HepG2 (cell line): ENCODE data around the gene CNDP1. TPM values are rescaled to one million over a fixed set of nuclear protein-coding genes. Genes with fewer than 3 reads are reported as not detected.

Experiments
- AGO1 ChIP-seq: fragments of 200-400 bp; formaldehyde crosslinking; IDR thresholded peaks from 2 replicates; pipeline ENCODE4 v1.6.1; 2017; ENCODE audit warnings: mild to moderate bottlenecking, low read depth, low read length, moderate library complexity; ENCODE audit not compliant: poor library complexity, severe bottlenecking
- ELF1 ChIP-seq: sonication (generic); formaldehyde crosslinking; IDR thresholded peaks from 2 replicates; pipeline ENCODE4 v1.4.0; 2020; ENCODE audit warnings: missing genetic modification reagents
- GFI1 ChIP-seq: sonication (generic); formaldehyde crosslinking; IDR thresholded peaks from 2 replicates; pipeline ENCODE4 v1.5.0; 2020; ENCODE audit warnings: missing genetic modification reagents, mild to moderate bottlenecking, borderline replicate concordance
- HMG20A ChIP-seq: IDR thresholded peaks from 2 replicates; pipeline ENCODE4 v1.6.1; 2016; ENCODE audit warnings: borderline replicate concordance
- IRX3 ChIP-seq: sonication (generic); formaldehyde crosslinking; IDR thresholded peaks from 2 replicates; pipeline ENCODE4 v1.8.1; 2023; ENCODE audit warnings: mild to moderate bottlenecking, low read depth, missing genetic modification reagents, borderline replicate concordance
- KDM1A ChIP-seq: IDR thresholded peaks from 2 replicates; pipeline ENCODE4 v1.6.1; 2016; ENCODE audit warnings: missing compliant biosample characterization
- MBD4 ChIP-seq: IDR thresholded peaks from 2 replicates; pipeline ENCODE4 v1.6.1; 2012; ENCODE audit warnings: low read length, inconsistent platforms, borderline replicate concordance
- NKX3-1 ChIP-seq: sonication (generic); formaldehyde crosslinking; IDR thresholded peaks from 2 replicates; pipeline ENCODE4 v1.5.0; 2020; ENCODE audit warnings: missing genetic modification reagents
- TMF1 ChIP-seq: sonication (generic); formaldehyde crosslinking; IDR thresholded peaks from 2 replicates; pipeline ENCODE4 v1.8.1; 2022; ENCODE audit warnings: low read depth, missing genetic modification reagents
- ZBTB1 ChIP-seq: sonication (generic); formaldehyde crosslinking; IDR thresholded peaks from 2 replicates; pipeline ENCODE4 v1.4.0; 2020; ENCODE audit warnings: missing genetic modification reagents, borderline replicate concordance
- ZC3H13 ChIP-seq: sonication (generic); formaldehyde crosslinking; IDR thresholded peaks from 2 replicates; pipeline ENCODE4 v1.8.1; 2023; ENCODE audit warnings: mild to moderate bottlenecking, missing genetic modification reagents, moderate library complexity
- ZC3H4 ChIP-seq: sonication (generic); formaldehyde crosslinking; IDR thresholded peaks from 2 replicates; pipeline ENCODE4 v1.4.0; 2020; ENCODE audit warnings: missing genetic modification reagents, borderline replicate concordance
- ZNF564 ChIP-seq: sonication (generic); formaldehyde crosslinking; IDR thresholded peaks from 2 replicates; pipeline ENCODE4 v1.8.1; 2023; ENCODE audit warnings: mild to moderate bottlenecking, missing genetic modification reagents
- ZNF891 ChIP-seq: sonication (generic); formaldehyde crosslinking; IDR thresholded peaks from 2 replicates; pipeline ENCODE4 v1.5.0; 2020; ENCODE audit warnings: mild to moderate bottlenecking, missing genetic modification reagents
- polyA plus RNA-seq, 8 experiments: library from polyadenylated mRNA; depleted of rRNA in 3 of 8; stranded (reverse) in 7 of 8; unstranded in 1 of 8; fragments of >200 nt; fragmentation: Illumina TruSeq in 4 of 8; extraction: Trizol in 4 of 8; gene quantifications; 2 replicates each; pipeline versions ENCODE4 v1.2.1 to v1.2.3, GENCODE V29; 2011 to 2016; ENCODE audit warnings: low read depth in 4 of 8, missing spikeins in 1 of 8, mixed read lengths in 1 of 8; ENCODE audit not compliant: insufficient read depth in 1 of 8
- total RNA-seq, 5 experiments: library from RNA; depleted of rRNA; stranded (reverse); fragments of >200 nt; fragmentation: Illumina TruSeq; extraction: Trizol; gene quantifications; 2 replicates each; pipeline ENCODE4 v1.2.3, GENCODE V29; 2016; ENCODE audit warnings: low read depth in 1 of 5
- TF ChIP-seq, protein P1 (sequence below): sonication (generic); formaldehyde crosslinking; IDR thresholded peaks from 2 replicates; pipeline ENCODE4 v1.4.0; 2020; ENCODE audit warnings: missing genetic modification reagents, borderline replicate concordance
- TF ChIP-seq, protein P2 (sequence below): sonication (generic); formaldehyde crosslinking; IDR thresholded peaks from 2 replicates; pipeline ENCODE4 v1.4.0; 2020; ENCODE audit warnings: missing genetic modification reagents
- TF ChIP-seq, protein P3 (sequence below): IDR thresholded peaks from 2 replicates; pipeline ENCODE4 v1.4.0; 2020; ENCODE audit warnings: mild to moderate bottlenecking, missing genetic modification reagents

CNDP1 gene
- total and polyA plus RNA-seq, 2 of the 13 experiments (the other 11 are each of a cell fraction or from before 2014, with no cell fraction given) = 0.01 TPM; not detected in 1

DNA sequence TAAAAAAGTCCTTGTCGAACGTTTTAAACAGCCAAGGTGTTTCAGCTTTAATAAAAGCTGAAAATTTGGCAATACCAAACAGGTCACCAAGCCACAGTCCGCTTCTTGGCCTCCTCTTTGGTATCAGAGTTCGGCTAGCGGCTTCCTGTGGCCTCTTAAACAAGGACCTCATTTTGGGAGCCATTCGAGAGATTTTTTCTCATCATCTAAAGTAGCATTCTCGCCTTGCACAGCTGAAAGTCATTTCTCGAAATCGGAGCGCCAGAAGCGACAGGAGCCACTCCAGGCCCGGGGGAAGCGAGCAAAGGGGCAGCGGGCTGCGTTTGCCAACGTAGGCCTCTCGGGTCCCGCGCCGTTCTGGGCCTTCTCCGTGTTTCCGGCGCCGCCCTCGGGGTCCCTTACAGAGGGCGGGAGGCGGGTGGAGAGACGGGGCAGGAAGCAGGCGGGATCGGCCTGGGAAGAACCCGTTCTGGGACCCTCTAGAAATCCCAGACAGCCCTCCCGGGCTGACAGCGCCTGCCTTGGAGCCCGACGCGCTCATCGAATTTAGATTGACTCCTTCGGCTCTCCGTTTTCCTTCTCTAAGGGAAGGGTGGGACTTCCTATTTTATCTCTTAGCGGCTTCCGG is 62.8 kb downstream of the CNDP1 start (continued):
- peak; percentile 37; the same call in 1 of the 2 replicates for TF ChIP-seq NKX3-1 (CRISPR knock-in tag)
- TF ChIP-seq AGO1 = peak; percentile 44
- TF ChIP-seq ELF1 = peak; percentile 61; the same call in 1 of the 2 replicates
- no peak for TF ChIP-seq TMF1
- TF ChIP-seq GFI1 (CRISPR knock-in tag) = peak; percentile 44; the same call in 1 of the 2 replicates
- TF ChIP-seq IRX3 (CRISPR knock-in tag) = peak; percentile 86; the same call in 1 of the 2 replicates
- no peak for TF ChIP-seq HMG20A (CRISPR knock-in tag)
- no peak for TF ChIP-seq ZC3H13 (CRISPR knock-in tag)
- TF ChIP-seq, protein P1, sequence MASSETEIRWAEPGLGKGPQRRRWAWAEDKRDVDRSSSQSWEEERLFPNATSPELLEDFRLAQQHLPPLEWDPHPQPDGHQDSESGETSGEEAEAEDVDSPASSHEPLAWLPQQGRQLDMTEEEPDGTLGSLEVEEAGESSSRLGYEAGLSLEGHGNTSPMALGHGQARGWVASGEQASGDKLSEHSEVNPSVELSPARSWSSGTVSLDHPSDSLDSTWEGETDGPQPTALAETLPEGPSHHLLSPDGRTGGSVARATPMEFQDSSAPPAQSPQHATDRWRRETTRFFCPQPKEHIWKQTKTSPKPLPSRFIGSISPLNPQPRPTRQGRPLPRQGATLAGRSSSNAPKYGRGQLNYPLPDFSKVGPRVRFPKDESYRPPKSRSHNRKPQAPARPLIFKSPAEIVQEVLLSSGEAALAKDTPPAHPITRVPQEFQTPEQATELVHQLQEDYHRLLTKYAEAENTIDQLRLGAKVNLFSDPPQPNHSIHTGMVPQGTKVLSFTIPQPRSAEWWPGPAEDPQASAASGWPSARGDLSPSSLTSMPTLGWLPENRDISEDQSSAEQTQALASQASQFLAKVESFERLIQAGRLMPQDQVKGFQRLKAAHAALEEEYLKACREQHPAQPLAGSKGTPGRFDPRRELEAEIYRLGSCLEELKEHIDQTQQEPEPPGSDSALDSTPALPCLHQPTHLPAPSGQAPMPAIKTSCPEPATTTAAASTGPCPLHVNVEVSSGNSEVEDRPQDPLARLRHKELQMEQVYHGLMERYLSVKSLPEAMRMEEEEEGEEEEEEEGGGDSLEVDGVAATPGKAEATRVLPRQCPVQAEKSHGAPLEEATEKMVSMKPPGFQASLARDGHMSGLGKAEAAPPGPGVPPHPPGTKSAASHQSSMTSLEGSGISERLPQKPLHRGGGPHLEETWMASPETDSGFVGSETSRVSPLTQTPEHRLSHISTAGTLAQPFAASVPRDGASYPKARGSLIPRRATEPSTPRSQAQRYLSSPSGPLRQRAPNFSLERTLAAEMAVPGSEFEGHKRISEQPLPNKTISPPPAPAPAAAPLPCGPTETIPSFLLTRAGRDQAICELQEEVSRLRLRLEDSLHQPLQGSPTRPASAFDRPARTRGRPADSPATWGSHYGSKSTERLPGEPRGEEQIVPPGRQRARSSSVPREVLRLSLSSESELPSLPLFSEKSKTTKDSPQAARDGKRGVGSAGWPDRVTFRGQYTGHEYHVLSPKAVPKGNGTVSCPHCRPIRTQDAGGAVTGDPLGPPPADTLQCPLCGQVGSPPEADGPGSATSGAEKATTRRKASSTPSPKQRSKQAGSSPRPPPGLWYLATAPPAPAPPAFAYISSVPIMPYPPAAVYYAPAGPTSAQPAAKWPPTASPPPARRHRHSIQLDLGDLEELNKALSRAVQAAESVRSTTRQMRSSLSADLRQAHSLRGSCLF (CRISPR knock-in tag) = 0 out of 2 replicates have a peak, but pooled peaks have one; percentile 34
- peak; percentile 85 for TF ChIP-seq ZC3H4 (CRISPR knock-in tag)
- TF ChIP-seq MBD4 = no peak
- TF ChIP-seq, protein P2, sequence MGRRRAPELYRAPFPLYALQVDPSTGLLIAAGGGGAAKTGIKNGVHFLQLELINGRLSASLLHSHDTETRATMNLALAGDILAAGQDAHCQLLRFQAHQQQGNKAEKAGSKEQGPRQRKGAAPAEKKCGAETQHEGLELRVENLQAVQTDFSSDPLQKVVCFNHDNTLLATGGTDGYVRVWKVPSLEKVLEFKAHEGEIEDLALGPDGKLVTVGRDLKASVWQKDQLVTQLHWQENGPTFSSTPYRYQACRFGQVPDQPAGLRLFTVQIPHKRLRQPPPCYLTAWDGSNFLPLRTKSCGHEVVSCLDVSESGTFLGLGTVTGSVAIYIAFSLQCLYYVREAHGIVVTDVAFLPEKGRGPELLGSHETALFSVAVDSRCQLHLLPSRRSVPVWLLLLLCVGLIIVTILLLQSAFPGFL = no peak
- TF ChIP-seq ZNF564 (CRISPR knock-in tag) = 0 out of 2 replicates have a peak, but pooled peaks have one; percentile 39
- TF ChIP-seq ZBTB1 = no peak
- TF ChIP-seq, protein P3, sequence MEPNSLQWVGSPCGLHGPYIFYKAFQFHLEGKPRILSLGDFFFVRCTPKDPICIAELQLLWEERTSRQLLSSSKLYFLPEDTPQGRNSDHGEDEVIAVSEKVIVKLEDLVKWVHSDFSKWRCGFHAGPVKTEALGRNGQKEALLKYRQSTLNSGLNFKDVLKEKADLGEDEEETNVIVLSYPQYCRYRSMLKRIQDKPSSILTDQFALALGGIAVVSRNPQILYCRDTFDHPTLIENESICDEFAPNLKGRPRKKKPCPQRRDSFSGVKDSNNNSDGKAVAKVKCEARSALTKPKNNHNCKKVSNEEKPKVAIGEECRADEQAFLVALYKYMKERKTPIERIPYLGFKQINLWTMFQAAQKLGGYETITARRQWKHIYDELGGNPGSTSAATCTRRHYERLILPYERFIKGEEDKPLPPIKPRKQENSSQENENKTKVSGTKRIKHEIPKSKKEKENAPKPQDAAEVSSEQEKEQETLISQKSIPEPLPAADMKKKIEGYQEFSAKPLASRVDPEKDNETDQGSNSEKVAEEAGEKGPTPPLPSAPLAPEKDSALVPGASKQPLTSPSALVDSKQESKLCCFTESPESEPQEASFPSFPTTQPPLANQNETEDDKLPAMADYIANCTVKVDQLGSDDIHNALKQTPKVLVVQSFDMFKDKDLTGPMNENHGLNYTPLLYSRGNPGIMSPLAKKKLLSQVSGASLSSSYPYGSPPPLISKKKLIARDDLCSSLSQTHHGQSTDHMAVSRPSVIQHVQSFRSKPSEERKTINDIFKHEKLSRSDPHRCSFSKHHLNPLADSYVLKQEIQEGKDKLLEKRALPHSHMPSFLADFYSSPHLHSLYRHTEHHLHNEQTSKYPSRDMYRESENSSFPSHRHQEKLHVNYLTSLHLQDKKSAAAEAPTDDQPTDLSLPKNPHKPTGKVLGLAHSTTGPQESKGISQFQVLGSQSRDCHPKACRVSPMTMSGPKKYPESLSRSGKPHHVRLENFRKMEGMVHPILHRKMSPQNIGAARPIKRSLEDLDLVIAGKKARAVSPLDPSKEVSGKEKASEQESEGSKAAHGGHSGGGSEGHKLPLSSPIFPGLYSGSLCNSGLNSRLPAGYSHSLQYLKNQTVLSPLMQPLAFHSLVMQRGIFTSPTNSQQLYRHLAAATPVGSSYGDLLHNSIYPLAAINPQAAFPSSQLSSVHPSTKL = 0 out of 2 replicates have a peak, but pooled peaks have one; percentile 27
- 0 out of 2 replicates have a peak, but pooled peaks have one; percentile 32 for TF ChIP-seq ZNF891
- no peak for TF ChIP-seq KDM1A (CRISPR knock-in tag)
